Smooth muscle cell of the brain vasculature (primary cell): ENCODE measurements around the gene SDK1.
"Not testable (repeated sequence)": the region's sequence is repeated elsewhere in the genome, so short reads cannot be mapped to it uniquely, and the experiment has no call there.

ENCODE experiments used
- DNase-seq: peaks from one replicate; pipeline ENCODE4 v3.0.0-alpha.2; 2012; ENCODE audit warnings: low read depth, low spot score

SDK1 gene

DNA sequence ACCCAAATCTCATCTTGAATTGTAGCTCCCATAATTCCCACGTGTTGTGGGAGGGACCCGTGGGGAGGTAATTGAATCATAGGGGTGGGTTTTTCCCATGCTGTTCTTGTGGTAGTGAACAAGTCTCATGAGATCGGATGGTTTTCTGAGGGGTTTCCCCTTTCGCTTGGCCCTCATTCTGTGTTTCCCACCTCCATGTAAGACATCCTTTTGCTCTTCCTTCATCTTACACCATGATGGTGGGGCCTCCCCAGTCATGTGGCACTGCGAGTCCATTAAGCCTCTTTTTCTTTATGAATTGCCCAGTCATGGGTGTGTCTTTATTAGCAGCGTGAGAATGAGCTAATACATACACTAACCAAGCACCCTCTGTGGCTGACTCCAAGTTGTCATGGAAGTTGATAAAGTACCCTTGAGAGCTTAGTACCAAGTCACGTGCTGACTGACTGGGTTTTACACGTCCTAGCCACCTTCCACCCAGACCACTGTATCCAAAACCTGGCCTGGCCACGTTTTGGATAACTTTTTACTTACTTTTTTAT lies 614.4 kb downstream of the SDK1 start:
- no peak for DNase-seq

DNA sequence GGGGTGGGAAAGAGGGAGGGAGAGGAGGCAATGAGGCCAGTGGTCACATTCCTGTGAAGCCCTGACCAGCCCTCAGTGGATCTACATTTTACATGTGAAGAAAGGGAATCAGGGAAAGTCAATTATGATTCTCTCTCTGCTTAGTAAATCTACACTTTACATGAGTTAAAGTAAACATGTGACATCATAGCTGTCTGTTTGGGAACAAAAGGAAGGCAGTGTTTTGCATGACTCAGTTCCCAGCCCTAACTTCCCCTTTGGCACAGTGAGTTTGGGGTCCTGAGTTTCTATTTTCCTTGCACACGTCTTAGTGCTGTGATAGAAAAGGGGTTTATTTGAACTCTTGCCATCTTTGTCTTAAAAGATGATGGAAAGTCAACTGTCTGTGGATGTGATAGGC lies 615.1 kb downstream of the SDK1 start:
- peak; percentile 26 for DNase-seq

DNA sequence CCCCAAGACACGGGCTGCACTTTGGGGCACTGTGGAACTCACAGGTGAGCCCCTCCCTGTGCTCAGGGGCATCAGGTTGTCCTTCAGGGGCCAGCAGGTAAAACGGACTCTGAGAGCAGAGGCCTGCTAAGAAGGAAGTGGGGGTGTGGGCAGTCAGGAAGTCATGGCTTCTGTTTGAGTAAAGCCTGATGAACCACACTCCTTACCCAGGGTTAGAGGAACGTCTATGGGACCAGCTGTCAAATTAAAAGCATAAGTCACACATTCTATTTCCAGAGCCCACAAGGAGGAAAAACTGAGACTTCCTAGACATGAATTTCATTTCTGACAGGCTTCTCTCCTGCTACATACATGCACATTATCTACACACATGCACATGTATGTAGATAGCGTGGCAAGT lies 616.4 kb downstream of the SDK1 start:
- no peak for DNase-seq

DNA sequence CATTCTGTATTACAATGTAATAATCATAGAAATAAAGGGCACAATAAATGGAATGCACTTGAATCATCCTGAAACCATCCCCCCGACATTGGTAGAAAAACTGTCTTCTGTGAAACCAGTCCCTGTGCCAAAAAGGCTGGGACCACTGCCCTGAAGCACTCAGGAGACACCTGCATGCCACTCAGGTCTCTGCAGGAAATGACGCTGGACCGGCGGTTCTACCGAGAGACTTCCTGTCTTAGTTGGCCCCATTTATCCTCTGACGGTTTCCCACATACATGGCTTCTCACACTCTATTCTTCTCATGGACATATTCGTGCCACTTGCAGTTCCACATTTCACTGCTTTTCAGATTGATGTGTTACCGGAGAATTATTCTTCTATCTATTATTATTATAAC lies 617.5 kb downstream of the SDK1 start:
- no peak for DNase-seq

DNA sequence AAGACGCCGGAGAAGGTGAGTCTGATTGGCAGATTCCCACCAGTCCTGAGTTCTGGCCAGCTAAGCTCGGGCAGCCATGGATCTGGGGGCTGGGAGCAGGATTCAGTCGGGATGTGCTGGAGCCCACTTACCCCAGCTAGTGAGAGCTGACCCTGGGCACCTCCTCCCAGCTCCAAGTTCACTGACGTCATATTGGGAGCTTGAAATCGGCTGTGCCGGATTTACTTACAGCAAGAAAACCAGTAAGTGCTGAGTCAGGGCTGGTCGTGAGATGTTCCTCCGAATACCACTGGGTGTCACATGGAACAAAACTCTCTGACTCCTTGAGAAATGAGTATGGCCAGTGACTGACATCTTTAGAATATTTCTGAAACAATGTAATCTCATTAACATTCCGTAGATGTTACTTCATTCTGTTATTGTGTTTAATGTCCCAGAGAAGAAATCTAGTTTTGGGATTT lies 621.2 kb downstream of the SDK1 start:
- DNase-seq = peak; percentile 84

DNA sequence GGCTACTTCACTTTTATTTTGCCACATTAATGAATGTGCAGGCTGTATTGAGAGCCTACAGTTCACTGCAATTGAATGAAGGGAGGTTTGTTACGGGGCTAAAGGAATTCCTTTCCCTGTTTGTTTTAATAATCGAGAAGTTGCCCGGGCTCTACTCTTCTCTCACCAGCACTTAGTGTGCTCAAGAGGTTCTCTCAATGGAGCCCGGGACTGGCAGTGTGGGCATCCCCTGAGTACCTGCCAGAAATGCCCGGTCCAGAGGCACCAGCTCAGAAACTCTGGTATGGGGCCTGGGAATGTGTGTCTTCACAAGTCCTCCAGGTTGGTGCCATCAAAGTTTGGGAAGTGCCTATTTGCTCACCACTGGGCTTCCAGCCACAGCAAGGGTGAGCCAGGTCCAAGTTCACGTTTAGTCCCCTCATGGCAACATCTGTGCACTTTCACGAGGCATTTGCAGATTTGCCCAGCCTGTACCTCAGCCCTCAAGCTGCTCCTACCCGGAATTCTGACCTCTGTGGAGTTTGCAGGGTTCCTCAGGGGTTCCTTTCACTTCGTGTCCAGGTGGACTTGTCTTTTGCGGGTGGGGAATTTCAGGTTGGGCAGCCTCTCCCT lies 622.4 kb downstream of the SDK1 start:
- no peak for DNase-seq

DNA sequence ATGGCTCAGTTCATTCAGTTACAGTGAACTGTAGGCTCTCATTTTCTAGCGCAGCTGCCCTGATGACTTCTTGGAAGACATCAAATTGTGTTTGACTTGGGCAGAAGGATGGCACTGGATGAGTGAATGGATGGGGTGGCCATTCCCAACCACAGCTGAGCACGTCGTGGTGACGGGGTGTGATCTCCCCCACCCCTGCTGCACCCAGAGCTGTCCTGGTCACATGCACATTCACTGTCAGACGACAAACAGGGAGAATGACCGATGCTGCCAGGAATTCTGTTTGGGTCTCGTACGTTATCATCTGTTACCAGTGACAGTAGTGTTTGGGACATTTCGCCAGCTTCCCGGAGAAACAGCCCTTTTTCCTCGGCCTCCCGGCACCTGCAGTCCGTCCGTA lies 623.2 kb downstream of the SDK1 start:
- DNase-seq = no peak

DNA sequence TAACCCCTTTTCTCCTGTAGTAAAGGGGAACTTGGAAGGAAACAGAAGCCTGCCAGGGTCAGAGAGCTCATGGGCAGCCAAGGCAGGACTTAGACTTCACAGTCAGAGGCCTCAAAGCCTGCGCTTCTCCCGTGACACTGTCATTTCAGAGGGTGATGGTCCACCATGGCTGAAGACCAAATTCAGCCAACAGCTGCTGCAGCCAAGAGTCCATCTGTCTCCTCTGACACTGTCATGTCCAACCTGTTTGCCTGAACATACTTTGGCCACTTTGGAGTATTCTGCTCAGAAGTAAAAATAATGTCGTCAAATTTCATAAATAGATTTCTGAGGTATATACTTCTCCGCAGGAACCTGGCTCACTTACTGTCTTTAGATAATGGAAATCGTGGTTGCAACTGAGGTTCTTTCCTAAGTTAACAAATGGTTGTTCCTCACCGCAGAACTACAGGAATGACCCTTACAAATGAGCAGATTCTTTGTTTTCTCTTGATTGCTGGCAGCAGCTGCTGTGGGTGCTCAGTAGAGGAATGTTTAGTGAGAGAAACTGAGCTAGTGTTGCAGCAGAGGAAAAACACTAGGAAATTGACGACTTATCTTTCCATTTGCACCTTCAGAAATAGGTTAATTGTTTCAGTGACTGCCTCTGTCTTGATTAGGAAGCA lies 626.5 kb downstream of the SDK1 start:
- DNase-seq = no peak

DNA sequence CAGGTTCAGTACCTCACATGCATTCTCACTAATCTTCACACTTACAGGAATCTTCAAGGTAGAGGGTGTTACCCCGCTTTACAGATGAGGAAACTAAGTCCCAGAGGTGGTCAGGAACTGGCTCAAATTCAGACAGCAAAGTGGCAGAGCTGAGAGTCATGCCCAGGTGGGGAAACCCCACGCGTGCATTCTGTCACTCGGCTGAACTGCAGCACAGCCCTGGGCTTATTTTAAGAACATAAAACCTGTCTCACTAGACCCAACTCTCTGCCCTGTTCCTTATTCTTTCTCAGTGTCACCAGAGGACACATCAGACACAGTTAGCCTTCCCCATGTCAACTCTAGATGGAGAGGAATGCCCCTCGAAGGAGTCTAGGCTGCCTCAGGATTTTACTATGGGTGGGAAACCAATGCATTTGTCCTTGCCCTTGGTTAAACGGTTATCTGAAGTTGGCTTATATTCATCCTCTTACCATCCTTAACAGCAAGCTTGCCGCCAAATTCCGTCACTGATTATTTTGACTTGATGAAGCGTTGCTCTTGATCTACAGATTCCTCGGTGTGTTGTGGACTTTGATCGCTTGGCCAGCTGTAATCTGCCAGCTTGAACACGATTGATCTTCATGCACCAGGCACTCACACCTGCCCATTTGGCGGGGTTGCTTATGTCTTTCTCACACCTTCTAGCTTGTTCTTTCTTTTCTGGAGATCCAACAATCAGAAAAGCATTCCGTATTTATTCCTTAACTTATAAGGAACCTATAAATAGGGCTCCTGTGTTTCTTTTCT lies 627.9 kb downstream of the SDK1 start:
- DNase-seq = no peak

DNA sequence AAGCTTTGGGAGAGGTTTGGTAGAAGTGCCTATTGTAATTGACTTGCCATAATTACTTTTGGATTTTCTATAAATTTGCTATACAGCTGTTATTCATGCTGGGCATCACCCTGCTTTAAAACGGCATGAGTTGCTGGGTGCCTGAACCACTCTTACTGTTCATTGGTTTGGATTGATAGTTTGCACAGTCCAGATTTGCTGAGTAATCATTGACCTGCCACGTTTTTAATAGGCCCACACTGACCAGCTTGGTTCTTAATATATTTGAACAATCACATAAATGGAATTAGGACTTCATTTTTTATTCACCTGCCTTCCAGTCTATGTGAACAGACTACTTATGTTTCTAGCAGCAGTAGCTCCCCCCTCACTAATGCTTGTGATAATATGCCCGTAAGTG lies 630.8 kb downstream of the SDK1 start:
- DNase-seq = no peak

DNA sequence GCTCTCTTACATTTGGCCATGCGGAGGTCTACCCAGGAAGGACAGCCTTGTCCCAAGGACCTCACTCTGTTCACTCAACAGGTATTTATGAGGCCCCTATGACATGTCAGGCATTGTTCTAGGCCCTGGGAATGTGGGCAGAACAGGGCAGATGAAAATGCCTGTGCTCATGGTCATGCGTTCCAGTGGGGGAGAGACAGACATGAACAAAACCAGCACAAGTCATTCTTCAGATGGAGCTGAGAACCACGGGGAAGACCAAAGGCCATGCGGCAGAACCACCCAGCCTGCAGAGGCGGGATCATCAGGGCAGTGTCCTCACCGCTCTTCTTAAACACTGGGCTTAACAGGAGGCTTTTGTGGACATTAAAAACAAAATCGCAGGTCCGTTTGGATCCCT lies 636.1 kb downstream of the SDK1 start:
- DNase-seq = no peak

DNA sequence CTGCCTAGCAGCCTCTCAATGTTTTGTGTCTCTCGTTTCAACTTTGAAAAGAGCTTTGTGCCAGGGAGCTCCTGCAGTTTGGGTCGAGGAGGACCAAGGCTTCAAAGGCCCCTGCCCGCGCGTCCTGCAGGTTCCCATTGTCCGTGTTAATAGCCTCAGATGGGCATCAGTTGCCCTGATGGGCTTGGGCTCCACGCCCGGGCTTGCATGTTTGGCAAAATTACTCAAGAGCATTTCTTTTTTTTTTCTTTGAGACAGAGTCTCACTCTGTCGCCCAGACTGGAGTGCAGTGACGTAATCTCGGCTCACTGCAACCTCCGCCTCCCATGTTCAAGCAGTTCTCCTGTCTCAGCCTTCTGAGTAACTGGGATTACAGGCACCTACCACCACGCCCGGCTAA lies 636.6 kb downstream of the SDK1 start:
- no peak for DNase-seq

DNA sequence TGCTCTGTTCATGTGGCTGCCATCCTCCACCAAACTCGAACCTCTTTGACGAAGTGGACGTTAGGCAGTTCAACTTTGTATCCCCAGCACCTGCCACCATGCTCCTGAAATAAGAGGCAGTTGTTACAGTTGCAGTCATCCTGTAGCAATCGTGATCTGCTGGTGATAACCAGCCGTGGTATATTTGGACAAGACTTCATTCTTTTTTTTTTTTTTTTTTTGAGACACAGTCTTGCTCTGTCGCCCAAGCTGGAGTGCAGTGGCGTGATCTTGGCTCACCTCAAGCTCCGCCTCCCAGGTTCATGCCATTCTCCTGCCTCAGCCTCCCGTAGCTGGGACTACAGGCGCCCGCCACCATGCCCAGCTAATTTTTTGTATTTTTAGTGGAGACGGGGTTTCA lies 640.7 kb downstream of the SDK1 start:
- DNase-seq = not testable (repeated sequence)

DNA sequence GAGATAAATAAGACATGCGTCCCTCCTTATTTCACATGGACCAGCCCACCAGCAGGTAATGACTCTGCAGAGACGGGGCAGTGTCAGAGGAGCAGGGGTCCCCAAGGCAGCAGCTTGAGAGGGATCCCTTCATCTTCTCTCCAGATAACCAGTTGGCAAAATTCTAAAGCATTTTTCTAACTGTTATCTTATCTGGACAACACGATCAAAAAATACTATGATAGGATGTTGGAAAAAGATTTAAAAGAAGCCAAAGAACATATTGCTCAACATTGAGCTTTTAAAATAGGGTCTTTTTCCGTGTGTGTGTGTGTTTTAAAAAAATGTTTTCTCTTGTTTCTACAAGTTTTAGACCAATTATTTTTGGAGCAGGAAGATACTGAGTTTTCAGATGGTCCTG lies 641.2 kb downstream of the SDK1 start:
- DNase-seq = no peak

DNA sequence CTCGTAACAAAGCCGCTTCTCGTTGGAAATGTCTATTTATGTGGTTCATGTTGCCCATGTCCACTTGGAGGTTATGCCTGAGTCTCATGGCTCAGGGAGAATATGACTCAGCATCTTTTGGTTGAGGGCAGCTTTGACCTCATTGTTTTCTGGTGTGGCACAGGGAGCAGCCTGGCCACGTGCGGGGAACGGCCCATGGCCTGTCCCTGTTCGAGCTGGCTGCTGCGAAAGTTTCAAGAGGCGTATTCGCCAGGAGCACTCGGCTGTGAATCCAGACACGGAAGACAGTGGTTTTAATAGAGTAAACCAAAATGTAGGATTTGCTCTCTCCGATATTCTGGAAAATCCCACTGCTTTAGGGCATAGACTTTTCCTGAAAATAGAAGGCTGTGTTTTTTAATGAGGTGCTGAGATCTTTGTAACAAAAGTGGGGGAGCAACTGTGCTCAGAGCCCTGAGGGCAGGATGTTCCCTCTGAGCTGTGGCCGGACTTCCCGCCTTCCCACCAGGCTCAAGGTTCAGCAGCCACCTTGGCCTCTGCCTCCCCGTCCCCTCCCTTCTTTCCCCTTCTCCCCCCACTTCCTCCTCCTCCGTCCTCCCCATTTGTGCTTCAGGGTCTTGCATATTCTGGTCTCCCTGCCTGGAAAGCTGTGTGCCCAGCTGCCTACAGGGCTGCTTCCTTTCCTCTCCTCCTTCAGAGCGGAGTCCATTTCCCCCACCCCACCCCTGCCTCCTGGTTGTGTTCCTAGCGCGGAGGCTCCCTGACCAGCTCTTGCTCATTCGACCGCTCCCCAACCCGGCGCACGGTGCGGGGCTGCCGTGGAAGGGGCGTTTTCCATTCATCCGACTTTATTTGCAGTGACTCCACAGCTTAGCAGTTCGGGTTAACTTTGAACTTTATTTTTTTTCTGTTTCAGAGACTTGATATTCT lies 642.0 kb downstream of the SDK1 start:
- DNase-seq = no peak

DNA sequence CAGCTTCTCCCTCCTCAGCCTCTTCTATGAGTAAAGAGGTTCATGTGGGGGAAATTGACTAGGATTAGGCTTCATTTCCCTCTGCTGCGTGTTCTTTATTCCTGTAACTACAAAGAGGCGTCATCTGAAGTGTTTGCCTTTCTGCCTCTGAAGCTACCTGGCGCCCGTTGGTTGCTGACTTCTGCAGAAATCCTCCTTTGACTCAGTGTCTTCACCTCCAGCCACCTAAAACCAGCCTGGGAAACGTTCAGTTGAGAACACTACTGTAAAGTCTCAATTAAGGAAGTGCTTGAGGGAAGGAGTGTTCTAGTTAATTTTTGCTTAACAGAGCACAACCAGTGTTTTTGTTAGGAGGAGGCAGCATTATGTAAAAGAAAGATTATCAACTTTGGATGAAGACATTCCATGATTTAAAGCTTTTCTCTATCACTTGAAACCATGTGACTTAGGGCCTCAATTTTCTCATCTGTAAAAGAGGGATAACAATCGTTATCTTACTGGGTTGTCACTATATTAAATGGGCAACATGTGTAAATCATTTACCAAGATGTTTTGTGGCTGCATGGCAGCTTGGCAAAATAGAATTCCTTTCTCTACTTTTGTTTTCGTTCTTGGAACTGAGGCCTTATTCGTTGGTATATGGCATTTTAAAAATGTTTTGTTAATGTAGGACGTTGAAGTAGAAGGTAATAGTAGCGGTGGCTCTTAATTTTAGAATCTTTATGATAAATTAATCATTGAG lies 642.9 kb downstream of the SDK1 start:
- DNase-seq = no peak

DNA sequence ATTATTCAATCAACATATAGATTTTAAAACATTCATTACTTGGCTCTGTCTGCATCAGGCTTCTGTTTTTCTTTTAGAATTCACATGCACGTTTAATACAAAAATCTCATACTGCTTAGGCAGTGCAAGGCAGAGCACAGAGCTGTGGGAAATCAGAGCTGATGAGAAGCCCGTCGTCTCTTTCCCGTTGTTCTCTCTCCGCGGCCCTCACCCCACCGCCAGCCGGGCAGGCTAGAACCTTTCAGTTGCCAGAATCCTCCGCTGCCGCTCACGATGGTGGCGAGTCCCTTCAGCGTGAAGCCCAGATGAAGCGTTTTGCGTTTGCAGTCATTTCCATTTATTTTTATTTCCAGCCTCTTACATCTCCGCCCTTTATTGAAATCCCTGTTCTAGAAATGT lies 648.2 kb downstream of the SDK1 start:
- no peak for DNase-seq

DNA sequence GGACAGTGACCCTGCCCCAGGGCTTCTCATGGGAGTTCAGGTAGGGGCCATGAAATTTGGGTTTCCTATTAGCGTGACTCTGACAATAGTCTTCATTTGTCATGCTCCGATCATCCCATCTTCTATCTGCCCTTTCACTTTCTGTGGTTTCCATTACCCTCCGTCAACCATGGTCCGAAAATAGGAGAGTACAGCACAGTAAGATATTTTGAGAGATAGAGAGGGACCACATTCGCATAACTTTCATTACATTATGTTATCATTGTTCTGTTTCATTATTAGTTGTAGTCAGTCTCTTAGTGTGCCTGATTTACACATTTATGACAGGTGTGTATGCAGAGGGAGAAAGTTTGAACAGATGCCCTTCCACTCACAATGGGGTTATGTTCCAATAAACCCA lies 649.2 kb downstream of the SDK1 start:
- no peak for DNase-seq

DNA sequence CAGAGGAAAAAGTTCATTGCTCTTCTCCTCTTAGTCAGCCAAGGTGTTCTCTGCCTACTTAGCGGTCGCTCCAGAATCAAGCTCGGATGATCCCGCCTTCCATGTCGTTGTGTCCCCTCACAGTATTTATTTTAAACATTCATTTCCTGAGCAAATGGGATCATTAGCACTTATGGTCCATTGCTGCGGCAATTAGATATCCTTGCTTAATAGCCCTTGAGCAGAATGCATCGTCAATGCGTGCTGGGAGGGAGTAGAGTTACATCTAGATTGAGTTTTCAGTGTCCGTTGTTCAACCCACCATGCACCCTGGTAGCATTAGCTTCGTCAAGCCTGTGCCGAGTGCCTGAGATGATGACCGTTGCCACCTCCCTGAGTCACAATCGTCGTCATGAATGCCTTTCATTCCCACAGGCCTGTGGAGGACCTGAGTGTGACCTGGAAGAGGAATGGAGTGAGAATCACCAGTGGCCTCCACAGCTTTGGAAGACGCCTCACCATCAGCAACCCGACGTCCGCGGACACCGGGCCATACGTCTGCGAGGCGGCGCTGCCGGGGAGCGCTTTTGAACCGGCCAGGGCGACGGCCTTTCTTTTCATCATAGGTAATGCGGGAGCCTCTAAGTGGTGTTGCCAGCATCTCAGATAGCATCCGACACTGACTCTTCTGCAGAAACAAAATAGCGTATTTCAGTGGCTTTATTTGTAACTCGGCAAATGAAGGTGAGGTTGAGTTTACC lies 650.4 kb downstream of the SDK1 start:
- DNase-seq = no peak

DNA sequence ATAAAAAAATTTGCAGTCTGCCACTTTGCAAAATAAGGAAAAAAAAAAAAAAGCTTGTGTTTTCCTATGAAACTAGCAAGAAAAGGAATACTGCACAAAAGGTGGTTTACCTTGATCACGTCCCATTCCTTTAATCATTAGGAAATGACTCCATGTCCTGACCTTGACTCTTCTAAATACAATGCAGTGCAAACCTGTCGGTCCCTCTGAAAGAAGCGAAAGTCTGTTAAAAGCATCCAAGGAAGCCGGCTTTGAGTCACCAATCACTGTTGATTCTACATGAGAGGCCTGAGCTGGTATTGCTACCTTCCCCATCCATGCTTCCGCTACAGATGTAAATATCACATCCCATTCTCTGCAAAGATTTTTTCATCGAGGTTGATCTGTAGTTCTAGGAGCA lies 652.1 kb downstream of the SDK1 start:
- no peak for DNase-seq
